DMS114 treated with DMSO at 0.1 percent for 48 hours (cell line): ENCODE results near the gene RIPOR1.
"Not testable (repeated sequence)": the region's sequence is repeated elsewhere in the genome, so short reads cannot be mapped to it uniquely, and the experiment has no call there.

ENCODE experiments used
- DNase-seq: peaks from one replicate; lab custom pipeline; 2025; ENCODE audit not compliant: unreplicated experiment; lab: John Stamatoyannopoulos, UW

The RIPOR1 gene

GRCh38 chr16:67514382-67514828 is 14.2 kb upstream of the RIPOR1 start:
- DNase-seq = peak; percentile 69

DNA sequence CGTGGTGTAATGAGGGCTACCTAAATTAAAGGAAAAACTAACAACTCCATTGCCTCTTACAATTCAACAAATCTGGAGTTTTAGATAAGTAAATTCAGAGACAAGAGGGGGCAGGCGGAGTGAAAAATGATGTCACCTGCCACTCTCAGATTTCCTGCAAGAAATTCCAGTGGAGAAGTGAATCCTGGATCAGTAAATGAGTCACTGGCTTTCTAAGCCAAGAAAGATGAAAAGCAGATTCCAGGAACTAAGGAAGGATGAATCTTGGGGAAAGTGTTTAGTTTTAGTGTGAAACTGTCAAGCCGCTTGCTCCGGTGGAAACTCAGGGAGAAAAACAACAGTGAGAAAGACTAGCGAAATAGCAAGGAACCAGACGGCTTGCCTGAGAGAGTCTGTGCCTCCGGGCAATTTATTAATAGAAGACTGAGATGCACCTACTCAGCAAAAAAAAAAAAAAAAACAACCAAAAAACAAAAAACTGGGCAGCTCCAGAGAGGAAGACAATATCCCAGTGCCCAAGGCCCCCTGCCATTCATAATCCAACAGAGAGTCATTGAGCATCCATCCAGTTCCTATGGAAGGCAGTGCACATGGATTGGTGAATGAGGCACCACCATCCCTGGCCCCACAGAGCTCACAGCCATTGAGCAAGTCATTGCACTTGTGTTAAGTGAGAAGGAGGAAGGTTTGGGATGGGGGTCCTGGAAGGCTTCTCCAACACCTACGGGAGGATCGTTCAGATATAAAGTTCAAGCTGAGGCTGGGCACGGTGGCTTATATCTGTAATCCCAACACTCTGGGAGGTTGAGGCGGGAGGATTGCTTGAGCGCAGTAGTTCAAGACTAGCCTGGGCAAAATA is 12.1 kb upstream of the RIPOR1 start:
- no peak for DNase-seq

- DNase-seq = no peak
These were observed 11.5 kb upstream of the RIPOR1 start for GRCh38 chr16:67517155-67517445.

- DNase-seq = no peak
These were observed 10.8 kb upstream of the RIPOR1 start for GRCh38 chr16:67517661-67518423.

DNA sequence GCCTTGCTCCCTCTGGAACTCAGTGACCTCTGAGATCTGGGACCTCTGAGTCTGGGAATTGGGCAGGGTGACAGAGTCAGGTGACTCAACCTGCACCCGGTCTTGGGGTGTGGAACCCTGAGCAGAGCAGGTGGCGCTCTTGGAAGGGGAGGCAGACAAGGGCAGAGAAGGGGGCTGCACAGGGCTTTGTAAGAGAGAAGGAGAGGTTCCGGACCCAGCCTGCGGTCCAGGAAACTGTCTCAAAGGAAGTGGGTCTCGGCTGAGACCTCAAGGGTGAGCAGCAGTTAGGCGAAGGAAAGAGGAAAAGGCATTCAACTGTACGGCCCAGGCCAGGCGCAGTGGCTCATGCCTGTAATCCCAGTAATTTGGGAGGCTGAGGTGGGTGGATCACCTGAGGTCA is 10.0 kb upstream of the RIPOR1 start:
- DNase-seq = no peak

- DNase-seq = no peak
These were observed 9.4 kb upstream of the RIPOR1 start for GRCh38 chr16:67519242-67519641.

GRCh38 chr16:67521095-67521804 is 7.4 kb upstream of the RIPOR1 start:
- DNase-seq = peak; percentile 87

DNA sequence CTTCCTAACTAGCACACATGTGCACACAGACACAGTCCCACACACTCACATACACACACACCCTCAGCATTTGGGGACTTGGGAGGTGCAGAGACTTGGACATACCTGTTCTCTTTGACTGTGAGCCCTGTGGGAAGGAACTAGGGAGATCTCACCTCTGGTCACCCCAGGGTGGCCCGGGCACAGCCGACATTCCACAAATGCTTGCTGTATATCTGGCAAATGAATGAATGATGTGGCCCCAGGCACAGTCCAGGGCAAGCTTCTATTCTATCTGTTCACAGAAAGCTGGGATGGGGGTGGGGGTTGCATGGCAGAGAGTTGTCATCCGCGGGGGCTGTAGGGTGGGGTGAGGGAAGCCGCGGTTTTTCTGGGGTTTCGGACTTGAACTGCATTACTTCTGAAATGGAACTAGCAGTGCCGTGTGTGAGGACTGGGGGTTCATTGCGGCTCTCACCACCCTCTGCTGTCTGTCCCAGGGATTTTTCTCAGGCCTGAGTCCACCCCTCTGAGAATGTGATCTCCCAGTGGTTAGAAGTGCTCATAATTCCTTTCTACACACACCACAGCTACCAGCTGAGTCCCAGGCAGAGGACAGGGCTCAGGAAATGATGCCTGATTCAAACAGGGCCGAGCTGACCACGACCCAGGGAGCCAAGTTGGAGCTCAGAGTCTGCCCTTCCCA is 3.3 kb upstream of the RIPOR1 start:
- DNase-seq = no peak

DNA sequence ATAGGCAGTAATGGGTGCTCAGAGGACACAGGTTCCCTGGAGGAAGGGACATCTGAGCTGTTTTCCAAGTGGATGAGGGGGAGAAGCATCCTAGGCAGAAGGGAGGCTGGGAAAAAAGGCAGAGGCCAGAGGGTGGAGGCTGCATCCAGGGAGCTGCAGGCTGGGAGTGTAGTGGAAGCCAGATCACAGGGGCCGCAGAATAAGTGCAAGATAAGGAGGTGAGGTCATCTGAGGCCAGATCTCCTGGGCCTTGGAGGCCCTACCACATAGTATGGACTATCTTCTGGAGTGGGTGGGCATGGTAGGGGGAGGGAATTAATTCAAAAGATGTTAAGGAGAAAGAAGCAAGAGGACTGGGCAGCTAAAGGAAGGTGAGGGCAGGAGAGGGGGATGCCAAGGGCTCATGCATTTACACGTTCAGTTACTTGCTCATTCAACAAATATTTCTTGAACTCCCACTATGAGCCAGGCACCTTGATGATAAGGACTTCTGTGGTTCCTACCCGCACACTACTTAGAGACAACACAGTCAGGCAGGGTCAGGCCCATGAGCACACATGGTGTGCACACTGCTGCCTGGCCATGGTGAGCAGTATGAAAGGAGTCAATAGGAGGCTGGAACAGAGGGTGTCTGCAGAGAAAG is 2.4 kb upstream of the RIPOR1 start:
- no peak for DNase-seq

- DNase-seq = no peak
These were observed 397 bp downstream of the RIPOR1 start for GRCh38 chr16:67528870-67529581.

- no peak for DNase-seq
These were observed 968 bp downstream of the RIPOR1 start for GRCh38 chr16:67529582-67530012.

- peak; percentile 39 for DNase-seq
These were observed 1.6 kb downstream of the RIPOR1 start for GRCh38 chr16:67530013-67530939.

DNA sequence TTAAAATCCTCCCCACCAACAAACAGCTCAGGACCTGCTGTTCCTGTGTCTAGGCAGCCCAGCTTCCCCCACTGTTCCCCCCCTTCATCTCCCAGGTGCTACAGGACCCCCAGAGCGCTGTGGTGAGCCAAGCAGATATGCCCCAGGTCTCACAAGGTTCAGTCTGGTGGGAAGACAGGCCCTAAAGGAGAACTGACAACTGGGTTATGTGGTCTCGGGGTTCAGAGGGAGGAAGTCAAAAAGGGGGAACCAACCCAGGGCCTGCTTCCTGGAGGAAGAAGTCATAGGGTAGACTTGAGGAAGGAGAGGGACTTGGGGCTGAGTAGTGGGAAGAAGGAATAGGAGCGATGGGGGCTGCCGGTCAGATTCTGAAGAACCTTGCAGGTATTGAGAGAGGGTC is 2.6 kb downstream of the RIPOR1 start:
- DNase-seq = no peak

- no peak for DNase-seq
These were observed 4.5 kb downstream of the RIPOR1 start for GRCh38 chr16:67533024-67533560.

DNA sequence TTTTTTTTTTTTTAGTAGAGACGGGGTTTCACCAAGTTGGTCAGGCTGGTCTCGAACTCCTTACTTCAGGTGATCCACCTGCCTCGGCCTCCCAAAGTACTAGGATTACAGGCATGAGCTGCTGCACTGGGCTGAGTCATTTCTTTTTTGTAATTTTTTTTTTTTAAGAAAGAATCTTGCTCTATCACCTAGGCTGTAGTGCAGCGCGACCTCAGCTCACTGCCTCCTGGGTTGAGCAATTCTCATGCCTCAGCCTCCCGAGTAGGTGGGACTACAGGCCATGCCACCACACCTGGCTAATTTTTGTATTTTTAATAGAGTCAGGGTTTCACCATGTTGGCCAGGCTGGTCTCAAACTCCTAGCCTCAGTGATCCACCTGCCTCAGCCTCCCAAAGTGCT is 5.4 kb downstream of the RIPOR1 start:
- not testable (repeated sequence) for DNase-seq

- no peak for DNase-seq
These were observed 5.8 kb downstream of the RIPOR1 start for GRCh38 chr16:67534431-67534830.

GRCh38 chr16:67535201-67535600 is 6.6 kb downstream of the RIPOR1 start:
- DNase-seq = no peak

DNA sequence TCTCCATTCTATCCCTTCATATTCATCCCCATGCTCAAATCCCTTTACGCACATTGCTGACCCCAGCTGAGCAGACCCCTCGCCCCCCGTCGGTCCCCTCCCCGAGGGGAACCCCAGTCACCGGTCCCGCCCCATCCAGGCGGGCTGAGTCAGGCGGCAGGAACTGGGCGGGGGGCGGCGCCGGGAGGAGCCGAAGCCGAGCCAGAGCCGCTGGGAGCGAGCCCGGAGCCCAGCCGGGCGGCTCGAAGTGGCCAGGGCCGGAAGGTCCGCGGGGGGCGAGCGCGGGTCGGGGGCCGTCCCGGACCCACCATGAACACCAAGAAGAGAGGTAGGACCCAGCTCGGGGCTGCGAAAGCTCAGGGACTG is 8.6 kb downstream of the RIPOR1 start:
- DNase-seq = no peak
